Hepatocyte (in vitro differentiated cells): ENCODE results near the gene PDE11A. TPM values are rescaled to one million over a fixed set of nuclear protein-coding genes. Genes with fewer than 3 reads are reported as not detected.

Source experiments
- DNase-seq: peaks from one replicate; pipeline ENCODE4 v3.0.0-alpha.2; 2016; ENCODE audit warnings: low spot score
- H2AFZ ChIP-seq: fragments of 200-600 bp; sonication (generic); 2 replicates; pipeline ENCODE4 v1.6.0; 2016; ENCODE audit warnings: antibody characterized with exemption, mild to moderate bottlenecking
- H3K27ac ChIP-seq: fragments of 200-600 bp; sonication (generic); 2 replicates; pipeline ENCODE4 v1.5.1; 2016; ENCODE audit warnings: mild to moderate bottlenecking
- H3K27me3 ChIP-seq: fragments of 200-600 bp; sonication (generic); 2 replicates; pipeline ENCODE4 v1.6.1; 2016
- H3K36me3 ChIP-seq: fragments of 200-600 bp; sonication (generic); replicated peaks from 2 replicates; pipeline ENCODE4 v1.5.1; 2016; ENCODE audit warnings: low read depth; ENCODE audit not compliant: insufficient read depth
- H3K4me1 ChIP-seq: fragments of 200-600 bp; sonication (generic); 2 replicates; pipeline ENCODE4 v1.5.1; 2016; ENCODE audit warnings: mild to moderate bottlenecking, moderate library complexity; ENCODE audit not compliant: insufficient read depth
- H3K4me2 ChIP-seq: fragments of 200-600 bp; sonication (generic); 2 replicates; pipeline ENCODE4 v1.6.0; 2016
- H3K4me3 ChIP-seq: fragments of 200-600 bp; sonication (generic); 2 replicates; pipeline ENCODE4 v1.5.1; 2016; ENCODE audit warnings: mild to moderate bottlenecking
- H3K79me2 ChIP-seq: fragments of 200-600 bp; sonication (generic); 2 replicates; pipeline ENCODE4 v1.6.0; 2017; ENCODE audit warnings: mild to moderate bottlenecking
- H3K9me2 ChIP-seq: fragments of 200-600 bp; sonication (generic); replicated peaks from 2 replicates; pipeline ENCODE4 v1.6.0; 2017; ENCODE audit warnings: mild to moderate bottlenecking; ENCODE audit not compliant: insufficient read depth
- H3K9me3 ChIP-seq: fragments of 200-600 bp; sonication (generic); 2 replicates; pipeline ENCODE4 v1.5.1; 2016; ENCODE audit warnings: low read depth, mild to moderate bottlenecking
- H4K20me1 ChIP-seq: fragments of 200-600 bp; sonication (generic); 2 replicates; pipeline ENCODE4 v1.6.0; 2016; ENCODE audit warnings: mild to moderate bottlenecking; ENCODE audit not compliant: insufficient read depth, poor library complexity, severe bottlenecking
- EZH2 ChIP-seq: fragments of 200-600 bp; sonication (generic); IDR thresholded peaks from 2 replicates; pipeline ENCODE4 v1.6.1; 2016; ENCODE audit warnings: antibody characterized with exemption, mild to moderate bottlenecking, borderline replicate concordance
- EZH2phosphoT487 ChIP-seq: fragments of 200-600 bp; sonication (generic); IDR thresholded peaks from one replicate; pipeline ENCODE4 v1.6.1; 2018; ENCODE audit warnings: antibody characterized with exemption, mild to moderate bottlenecking, low read depth, moderate library complexity; ENCODE audit not compliant: unreplicated experiment, severe bottlenecking
- WGBS: methylation state at CpG from one replicate; pipeline ENCODE4 v1.1.6; 2016; ENCODE audit warnings: low lambda C conversion rate; ENCODE audit errors: missing lambda C conversion rate; 5-methylcytosine and 5-hydroxymethylcytosine counted together
- polyA plus RNA-seq: library from polyadenylated mRNA; unstranded; fragments of >200 nt; fragmentation: Nextera tagmentation; extraction: Ambion mirVana; gene quantifications from 2 replicates; pipeline ENCODE4 v1.2.1, GENCODE V29; 2016
- total RNA-seq: library from RNA; depleted of rRNA; stranded (reverse); fragments of >200 nt; gene quantifications from 2 replicates; pipeline ENCODE4 v1.2.3, GENCODE V29; 2014
- TF ChIP-seq, protein P1 (sequence below): fragments of 200-600 bp; sonication (generic); IDR thresholded peaks from 2 replicates; pipeline ENCODE4 v1.5.1; 2016; ENCODE audit warnings: antibody characterized with exemption, mild to moderate bottlenecking; ENCODE audit not compliant: poor library complexity

PDE11A gene
- total and polyA plus RNA-seq, 2 experiments from 2014 or later: 0.71 to 1.9 TPM

DNA sequence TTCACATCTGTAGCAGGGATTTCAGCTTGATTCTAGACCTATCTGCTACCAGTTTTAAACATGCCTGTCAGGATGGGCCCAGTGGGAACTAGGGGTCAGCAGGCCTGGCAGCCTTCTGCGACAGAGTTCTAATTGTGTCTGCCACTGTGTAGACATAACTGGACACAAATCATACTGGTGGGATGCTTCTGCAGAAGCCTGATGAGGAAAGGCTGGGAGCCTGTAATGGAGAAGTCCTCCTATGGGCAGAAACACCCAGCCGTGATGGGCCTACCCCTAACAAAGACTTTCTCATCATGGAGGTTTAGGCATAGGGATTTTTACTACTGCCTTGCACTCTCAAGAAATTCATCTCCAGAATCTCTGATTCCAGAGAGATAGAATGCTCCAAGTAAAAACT lies 166.9 kb downstream of the PDE11A start:
- peak overlapping the region; percentile 70 for H3K4me2 ChIP-seq
- no peak overlapping the region for H3K27ac ChIP-seq
- H2AFZ ChIP-seq: no peak overlapping the region
- no peak for DNase-seq
- TF ChIP-seq, protein P1, sequence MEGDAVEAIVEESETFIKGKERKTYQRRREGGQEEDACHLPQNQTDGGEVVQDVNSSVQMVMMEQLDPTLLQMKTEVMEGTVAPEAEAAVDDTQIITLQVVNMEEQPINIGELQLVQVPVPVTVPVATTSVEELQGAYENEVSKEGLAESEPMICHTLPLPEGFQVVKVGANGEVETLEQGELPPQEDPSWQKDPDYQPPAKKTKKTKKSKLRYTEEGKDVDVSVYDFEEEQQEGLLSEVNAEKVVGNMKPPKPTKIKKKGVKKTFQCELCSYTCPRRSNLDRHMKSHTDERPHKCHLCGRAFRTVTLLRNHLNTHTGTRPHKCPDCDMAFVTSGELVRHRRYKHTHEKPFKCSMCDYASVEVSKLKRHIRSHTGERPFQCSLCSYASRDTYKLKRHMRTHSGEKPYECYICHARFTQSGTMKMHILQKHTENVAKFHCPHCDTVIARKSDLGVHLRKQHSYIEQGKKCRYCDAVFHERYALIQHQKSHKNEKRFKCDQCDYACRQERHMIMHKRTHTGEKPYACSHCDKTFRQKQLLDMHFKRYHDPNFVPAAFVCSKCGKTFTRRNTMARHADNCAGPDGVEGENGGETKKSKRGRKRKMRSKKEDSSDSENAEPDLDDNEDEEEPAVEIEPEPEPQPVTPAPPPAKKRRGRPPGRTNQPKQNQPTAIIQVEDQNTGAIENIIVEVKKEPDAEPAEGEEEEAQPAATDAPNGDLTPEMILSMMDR: no peak
- TF ChIP-seq EZH2phosphoT487: no peak
- TF ChIP-seq EZH2: no peak
- no peaks in the 10 kb centered on the region for H3K27me3 ChIP-seq
- no peaks in the 10 kb centered on the region for H4K20me1 ChIP-seq
- no peak overlapping the region for H3K4me3 ChIP-seq
- no peaks in the 10 kb centered on the region for H3K9me2 ChIP-seq
- H3K36me3 ChIP-seq: no peaks in the 10 kb centered on the region
- no peaks in the 10 kb centered on the region for H3K4me1 ChIP-seq
- no peaks in the 10 kb centered on the region for H3K9me3 ChIP-seq
- WGBS: 87% methylated on average over 2 of the region's 2 CpGs
- H3K79me2 ChIP-seq: no peaks in the 10 kb centered on the region

DNA sequence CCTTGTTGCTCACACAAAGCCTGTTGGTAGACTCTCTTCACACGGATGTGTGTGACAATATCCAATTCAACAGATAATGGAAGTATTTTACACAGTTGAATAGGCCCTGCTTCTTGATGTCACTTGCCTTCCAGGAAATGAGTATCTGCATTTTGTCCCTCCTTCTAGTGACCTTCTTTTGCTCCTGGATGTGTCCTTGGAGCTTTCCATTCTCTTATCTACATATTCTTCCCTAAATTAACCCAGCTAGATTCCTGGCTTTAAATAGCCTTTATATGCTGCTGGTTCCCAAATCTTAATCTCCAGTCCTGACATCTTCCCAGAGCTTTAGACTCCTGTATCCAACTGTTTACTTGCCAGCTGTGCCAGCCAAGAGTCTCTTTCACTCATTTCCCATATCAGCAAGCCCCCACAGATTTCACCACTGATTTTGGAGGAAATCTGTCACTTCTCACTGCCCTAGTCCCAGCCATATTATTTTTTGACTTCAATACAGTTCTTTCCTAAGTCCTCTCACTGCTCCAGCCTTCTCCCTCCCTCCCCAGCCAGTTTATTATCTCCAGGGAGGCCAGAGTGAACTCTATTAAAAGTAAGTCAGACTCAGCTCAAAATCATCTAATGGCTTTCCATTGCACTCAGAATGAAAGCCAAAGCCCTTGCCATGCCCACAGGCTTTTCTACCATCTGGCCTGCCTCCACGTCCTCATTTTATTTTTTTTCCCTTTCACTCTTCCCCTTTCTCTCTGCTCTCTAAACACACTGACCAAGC lies 170.0 kb downstream of the PDE11A start:
- no peaks in the 10 kb centered on the region for H3K4me1 ChIP-seq
- no peak overlapping the region for H3K4me2 ChIP-seq
- no peaks in the 10 kb centered on the region for H3K9me3 ChIP-seq
- H3K79me2 ChIP-seq: no peaks in the 10 kb centered on the region
- no peak for TF ChIP-seq EZH2
- TF ChIP-seq, protein P1: no peak
- TF ChIP-seq EZH2phosphoT487: no peak
- H3K36me3 ChIP-seq: no peaks in the 10 kb centered on the region
- no peak for DNase-seq
- WGBS: 57% methylated on average over 2 of the region's 2 CpGs
- peak overlapping the region; percentile 7 for H3K27ac ChIP-seq
- no peak overlapping the region for H2AFZ ChIP-seq
- H3K27me3 ChIP-seq: no peaks in the 10 kb centered on the region
- H4K20me1 ChIP-seq: no peaks in the 10 kb centered on the region
- H3K9me2 ChIP-seq: no peaks in the 10 kb centered on the region
- no peak overlapping the region for H3K4me3 ChIP-seq

DNA sequence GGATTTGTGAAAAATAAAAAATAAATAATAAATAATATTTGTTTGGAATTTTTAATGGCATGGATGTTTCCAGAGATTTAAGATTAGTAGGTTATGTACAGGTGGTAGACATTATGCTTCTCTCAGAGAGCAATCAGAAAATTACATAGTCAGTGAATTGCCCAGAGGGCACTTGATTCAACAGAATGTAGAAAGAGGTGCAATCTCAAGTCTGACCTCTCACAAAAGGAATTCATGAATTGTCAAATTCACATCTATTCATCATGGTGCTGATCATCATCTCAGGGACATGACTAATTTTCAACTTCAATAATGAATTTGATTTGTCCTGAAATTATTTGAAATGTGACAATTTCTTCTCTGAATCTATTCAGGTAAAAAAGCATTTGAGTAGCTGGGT lies 172.5 kb downstream of the PDE11A start:
- H3K79me2 ChIP-seq: no peaks in the 10 kb centered on the region
- H4K20me1 ChIP-seq: no peaks in the 10 kb centered on the region
- no peak overlapping the region for H3K4me2 ChIP-seq
- TF ChIP-seq EZH2phosphoT487 (no peak), EZH2 (no peak)
- TF ChIP-seq, protein P1: no peak
- no peak overlapping the region for H2AFZ ChIP-seq
- H3K27ac ChIP-seq: no peak overlapping the region
- H3K36me3 ChIP-seq: no peaks in the 10 kb centered on the region
- no peak overlapping the region for H3K4me3 ChIP-seq
- no peaks in the 10 kb centered on the region for H3K27me3 ChIP-seq
- DNase-seq: no peak
- no peaks in the 10 kb centered on the region for H3K9me3 ChIP-seq
- H3K4me1 ChIP-seq: no peaks in the 10 kb centered on the region
- no peaks in the 10 kb centered on the region for H3K9me2 ChIP-seq
